HG03097 (cell line): ENCODE measurements around the gene INPP5D.

Source experiments
- ATAC-seq: cut with Tn5 transposase; IDR thresholded peaks from one replicate; pipeline ENCODE4 v1.9.1; 2021; ENCODE audit not compliant: unreplicated experiment, low FRiP score

INPP5D gene

GRCh38 chr2:233223059-233223894 is 163.1 kb downstream of the INPP5D start:
- ATAC-seq: no peak

GRCh38 chr2:233225230-233226068 is 165.3 kb downstream of the INPP5D start:
- no peak for ATAC-seq

DNA sequence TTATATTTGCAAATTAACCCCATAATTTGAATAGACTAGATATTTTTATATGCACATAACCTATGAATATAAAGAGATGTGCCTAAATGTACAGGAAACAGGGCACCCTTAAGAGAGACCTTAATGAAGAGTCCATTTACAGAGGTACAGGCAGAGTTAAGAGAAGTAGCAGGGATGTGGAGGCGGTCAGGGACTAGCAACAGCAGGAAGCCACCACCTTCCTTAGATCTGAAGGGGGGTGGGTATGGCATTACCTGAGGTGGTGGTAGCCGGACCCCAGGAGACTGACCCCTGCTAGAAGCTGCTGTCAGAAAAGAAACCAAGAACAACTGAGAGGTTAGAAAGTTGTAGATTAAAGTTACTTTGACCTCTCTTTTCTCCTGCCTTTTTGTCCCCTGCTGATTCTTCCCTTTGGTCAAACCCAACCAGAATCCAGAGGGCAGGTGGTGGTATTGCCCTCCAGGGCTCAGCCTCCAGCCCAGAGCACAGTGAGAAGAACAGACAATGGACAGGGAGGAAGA is 166.4 kb downstream of the INPP5D start:
- ATAC-seq: no peak

DNA sequence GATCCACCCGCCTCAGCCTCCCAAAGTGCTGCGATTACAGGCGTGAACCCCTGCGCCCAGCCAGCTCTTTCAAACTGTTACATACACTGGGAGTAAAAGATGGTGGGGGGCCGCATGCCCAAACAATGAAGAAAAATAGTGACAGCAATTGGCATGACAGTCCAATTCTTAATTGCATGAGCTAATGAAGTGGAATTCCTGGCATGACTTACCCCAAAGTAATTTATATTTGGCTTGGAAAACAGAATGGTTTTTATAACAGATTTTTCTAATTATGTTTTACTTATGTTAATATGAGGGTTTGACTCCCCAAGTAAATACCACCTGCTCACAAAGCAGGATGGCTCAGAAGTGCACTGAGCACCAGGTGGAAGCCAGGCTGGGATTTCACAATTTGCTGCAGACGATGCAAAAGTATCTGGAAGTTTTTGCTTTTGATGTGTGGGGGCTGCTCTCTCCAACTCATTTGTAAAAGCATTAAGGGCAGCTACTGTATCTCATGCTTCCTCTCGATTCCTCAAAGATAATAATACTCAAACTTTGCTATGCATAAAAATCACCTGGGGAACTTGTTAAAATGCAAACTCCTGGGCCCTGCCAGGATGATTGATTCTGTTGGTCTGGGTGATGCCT is 167.3 kb downstream of the INPP5D start:
- ATAC-seq: no peak

- no peak for ATAC-seq
These were observed 168.2 kb downstream of the INPP5D start for GRCh38 chr2:233228376-233228775.

- no peak for ATAC-seq
These were observed 173.6 kb downstream of the INPP5D start for GRCh38 chr2:233233618-233234230.

DNA sequence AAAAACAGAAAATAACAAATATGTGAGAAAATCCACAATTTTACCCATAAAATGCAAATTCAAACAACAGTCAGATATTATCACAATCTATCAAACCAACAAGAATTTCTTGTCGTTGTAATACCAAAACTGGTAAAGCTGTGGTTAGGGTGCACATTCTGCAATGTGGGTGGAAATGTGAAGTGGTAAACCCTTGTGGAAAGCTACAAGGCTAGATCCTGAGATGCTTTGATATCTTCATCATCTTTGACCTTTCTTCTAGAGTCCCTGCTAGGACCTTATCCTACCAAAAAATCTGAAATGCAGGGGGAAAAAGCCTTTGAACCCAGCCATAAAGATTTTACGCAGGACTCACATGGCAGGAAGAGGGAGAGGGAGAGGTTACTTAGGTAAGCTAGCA is 174.1 kb downstream of the INPP5D start:
- no peak for ATAC-seq

GRCh38 chr2:233234996-233235395 is 174.9 kb downstream of the INPP5D start:
- no peak for ATAC-seq

DNA sequence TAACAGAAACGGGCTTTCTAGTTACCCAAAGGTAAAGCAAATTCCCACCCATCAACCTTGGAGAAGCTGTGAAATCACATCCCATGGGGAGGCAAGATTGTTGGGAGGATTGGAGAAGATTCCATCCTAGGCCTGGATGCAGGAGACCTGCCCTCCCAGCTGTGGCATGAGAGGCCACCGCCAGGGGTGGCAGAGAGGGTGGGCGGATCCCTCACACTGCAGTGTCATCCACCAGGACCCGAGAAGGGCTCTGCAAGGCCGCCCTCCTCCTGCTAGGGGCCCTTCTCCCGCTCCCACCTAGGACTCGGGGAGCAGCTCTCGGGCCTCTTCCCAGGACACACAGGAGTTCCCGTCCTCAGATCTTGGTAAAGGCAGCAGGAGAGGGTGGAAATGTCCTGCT is 175.8 kb downstream of the INPP5D start:
- no peak for ATAC-seq

DNA sequence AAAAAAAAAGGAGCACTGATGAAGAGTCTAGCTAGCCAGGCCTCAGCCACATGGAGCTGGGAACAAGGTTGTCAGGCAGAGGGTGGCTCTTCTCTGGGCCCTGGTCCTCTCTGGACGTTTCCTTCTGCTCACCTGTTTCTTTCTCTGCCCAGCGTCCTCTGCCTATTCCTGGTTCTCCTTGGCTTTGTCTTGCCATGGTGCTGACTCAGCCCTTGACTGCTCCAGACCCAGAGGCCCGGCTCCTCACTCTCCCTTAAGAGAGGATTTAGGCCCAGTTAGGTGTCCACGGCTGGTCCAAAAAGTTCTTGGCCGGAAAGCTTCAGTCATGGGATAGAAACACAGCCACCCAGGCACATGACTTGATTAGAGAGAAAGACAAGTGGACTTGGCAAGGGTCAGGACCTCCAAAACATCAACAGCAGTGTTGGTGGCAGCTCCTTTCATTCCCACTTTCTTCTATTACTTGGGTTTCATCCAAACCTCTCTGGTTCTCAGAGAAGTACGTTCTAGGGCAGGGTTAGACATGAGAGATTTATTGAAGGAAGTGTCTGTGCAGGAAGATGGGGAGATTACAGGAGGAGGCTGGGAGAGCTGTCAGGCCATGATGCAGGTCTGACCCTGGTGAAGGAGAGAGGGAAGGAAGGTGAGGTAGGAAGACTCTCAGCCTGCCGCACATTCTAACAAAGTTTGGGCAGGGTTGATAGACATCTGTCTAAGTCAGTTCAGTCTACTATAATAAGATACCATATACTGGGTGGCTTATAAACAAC is 176.9 kb downstream of the INPP5D start:
- ATAC-seq: no peak

DNA sequence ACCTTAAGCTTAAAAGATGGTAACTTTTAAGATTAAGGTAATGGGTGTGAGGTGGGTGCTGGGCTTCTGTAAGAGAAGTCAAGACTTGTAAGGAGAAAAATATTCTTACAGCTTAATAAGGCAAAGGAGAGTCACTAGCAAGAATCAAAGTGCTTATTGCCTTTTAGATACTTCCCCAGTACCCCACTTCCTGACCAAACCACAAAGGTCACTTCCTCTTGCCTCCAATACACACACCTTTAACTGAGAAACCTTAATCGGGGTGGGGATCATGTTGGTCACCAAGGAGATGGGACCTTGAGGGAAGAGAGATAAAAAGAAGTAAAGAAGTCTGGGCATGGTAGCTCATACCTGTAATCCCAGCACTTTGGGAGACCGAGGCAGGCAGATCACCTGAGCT is 180.8 kb downstream of the INPP5D start:
- ATAC-seq: no peak

GRCh38 chr2:233241803-233242202 is 181.7 kb downstream of the INPP5D start:
- no peak for ATAC-seq

DNA sequence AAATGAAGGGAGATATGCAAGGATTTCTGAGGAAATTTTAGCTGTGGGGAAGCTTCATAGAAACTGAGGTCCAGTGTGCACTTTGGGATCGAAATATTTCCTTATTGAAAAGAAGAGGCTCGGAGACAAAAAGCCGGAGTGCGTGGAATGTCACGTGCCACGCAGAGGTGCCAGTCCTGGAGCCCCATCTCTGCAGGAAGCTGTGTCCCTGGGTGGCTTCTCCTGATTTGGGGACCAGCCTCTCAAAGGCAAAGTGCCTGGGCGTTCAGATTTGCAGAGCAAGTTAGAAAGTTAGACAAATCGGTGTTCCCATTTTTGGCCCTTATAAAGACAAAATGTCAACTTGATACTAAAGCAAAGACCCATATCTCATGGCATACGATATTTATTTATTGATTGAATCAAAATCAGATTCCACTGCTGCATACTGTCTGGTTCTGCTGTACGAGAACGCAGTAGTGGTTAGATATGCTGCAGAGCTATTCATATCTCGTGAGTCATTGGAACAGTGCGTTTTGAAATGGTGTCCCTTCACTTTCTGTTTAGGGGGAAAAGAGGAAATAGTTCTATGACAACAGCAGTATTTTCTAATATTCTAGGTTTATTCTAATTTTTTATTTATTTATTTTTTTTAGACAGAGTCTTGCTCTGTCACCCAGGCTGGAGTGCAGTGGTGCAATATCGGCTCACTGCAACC is 182.2 kb downstream of the INPP5D start:
- no peak for ATAC-seq

DNA sequence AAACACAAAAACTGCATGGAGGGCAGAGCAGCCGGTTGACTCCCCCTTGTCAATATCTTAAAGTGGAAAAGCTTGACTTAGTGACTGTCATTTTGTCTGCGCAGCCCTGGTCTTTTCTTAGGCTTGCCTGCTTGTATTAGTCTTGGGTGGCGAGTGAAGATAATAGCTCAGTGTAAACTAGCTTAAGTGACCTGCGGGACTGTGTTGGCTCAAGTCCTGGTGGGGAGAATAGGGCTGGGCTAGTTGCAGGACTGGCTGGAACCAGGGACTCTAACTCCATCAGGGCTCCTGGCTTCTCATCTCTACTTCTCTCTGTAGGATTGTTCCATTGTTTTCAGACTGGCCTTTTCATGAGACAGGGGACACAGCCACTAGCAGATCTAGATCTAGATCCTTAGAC is 183.2 kb downstream of the INPP5D start:
- ATAC-seq: no peak

DNA sequence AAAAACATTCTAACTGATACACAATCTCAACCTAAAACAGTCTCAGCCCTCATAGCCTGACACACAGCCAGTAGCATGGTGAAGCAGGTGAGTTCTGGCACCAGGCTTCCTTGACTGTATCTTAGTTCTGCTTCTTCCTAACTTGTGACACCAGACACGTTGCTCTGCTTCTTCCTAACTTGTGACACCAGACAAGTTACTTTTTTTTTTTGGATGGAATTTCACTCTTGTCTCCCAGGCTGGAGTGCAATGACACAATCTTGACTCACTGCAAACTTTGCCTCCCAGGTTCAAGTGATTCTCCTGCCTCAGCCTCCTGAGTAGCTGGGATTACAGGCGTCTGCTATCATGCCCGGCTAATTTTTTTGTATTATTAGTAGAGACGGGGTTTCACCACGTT is 184.7 kb downstream of the INPP5D start:
- ATAC-seq: no peak

- ATAC-seq: no peak
These were observed 185.3 kb downstream of the INPP5D start for GRCh38 chr2:233245406-233245805.

- no peak for ATAC-seq
These were observed 187.0 kb downstream of the INPP5D start for GRCh38 chr2:233247116-233247515.

DNA sequence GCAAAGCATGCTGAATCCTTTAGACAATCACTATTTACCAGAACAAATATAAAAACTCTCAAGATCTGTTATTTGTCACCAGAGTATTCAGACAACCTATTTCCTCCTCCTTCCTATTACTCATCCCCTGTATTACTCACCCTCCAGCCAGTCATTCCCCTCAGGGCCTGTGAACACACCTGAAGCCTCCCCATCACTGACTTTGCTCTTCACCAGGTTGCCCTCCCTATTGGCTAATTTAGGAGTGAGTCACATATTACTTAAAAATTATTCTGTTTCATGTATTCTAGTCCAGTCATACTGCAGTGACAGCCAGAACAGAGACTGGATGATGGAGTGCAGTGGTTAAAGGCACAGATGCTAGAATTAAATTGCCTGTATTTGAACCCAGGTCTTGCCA is 187.6 kb downstream of the INPP5D start:
- ATAC-seq: no peak

DNA sequence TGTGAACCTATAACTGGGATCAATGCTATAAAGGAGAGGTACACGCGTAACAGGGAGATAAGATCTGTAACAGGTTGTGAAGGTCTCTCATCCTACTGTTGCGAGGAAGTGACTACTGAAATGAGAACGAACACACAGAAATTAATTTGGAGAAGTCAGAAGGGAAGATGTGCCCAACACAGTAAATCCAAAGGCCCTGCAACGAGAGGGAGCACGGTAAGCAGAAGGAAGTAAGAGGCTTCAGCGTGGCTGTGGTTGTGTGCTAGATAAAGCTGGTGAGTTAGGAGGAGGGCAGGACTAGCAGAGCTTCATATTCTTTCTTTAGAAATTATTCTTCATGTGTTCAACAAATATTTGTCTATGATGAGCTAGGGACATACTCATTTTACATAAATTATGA is 188.9 kb downstream of the INPP5D start:
- no peak for ATAC-seq
